T-helper 2 cell (primary cell): ENCODE measurements around the gene FMN1.
A peak's percentile ranks its signal among the peaks of the same experiment; 100 is the strongest.
"Not testable (repeated sequence)": the region's sequence is repeated elsewhere in the genome, so short reads cannot be mapped to it uniquely, and the experiment has no call there.

Experiments
- DNase-seq, 5 experiments: peaks; one replicate each; pipeline versions ENCODE4 v3.0.0 to v3.0.0-alpha.2; 2012 to 2022

The FMN1 gene

DNA sequence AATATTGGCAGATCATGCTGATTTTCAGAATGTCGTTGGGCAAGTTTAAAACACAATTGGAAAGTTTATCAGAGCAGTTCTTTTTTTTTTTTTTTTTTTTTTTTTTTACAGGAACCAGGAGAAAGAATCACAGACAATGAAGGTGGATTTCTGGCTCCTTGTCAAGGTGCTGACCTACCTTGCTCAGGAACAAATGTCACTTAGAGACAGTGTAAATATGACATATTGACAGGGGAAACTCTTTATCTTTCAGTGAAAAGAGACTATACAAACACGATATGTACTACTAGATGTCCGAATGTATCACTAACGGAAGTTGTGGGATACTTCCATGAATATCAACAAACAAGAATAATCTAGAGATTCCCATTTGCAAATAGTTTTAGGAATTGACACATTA is 237.3 kb downstream of the FMN1 start:
- no peak for DNase-seq

DNA sequence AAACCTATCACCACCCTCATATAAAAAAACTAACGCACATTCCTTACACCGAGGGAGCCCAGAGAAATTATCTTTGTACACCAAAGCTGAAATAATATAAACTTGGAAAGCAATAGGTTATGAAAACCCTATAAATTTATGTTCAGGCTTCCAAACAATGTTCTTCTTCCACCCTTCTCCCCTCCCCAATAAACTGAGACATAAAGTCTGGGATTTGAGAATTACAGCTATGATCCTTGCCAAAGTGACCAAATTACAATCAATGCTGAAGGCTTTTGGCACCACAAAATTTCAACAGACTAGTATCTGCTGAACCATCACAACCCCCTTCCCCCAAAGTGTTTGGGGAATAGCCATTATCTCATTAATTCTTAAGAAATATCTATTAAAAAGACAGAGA is 237.8 kb downstream of the FMN1 start:
- DNase-seq = no peak

DNA sequence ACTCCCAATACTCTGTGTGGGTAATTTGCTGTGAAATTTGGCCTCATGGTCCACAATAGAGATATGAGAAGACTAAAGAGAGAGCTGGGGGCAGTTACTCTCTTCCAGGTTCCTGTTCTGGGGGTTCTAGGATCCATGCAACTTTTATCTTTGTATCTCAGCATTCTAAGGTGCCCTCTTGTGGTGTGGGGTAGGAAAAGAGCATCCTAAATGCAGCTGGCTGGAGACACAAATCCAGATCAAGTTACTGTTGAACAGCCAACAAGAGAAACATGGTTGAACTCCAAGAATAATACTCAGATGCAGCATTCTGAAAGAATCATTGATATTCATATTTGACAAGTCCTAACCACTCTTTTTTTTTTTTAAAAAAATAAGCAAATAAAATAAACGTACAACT is 238.5 kb downstream of the FMN1 start:
- peak in 1 of 5 experiments; percentile 2 for DNase-seq

DNA sequence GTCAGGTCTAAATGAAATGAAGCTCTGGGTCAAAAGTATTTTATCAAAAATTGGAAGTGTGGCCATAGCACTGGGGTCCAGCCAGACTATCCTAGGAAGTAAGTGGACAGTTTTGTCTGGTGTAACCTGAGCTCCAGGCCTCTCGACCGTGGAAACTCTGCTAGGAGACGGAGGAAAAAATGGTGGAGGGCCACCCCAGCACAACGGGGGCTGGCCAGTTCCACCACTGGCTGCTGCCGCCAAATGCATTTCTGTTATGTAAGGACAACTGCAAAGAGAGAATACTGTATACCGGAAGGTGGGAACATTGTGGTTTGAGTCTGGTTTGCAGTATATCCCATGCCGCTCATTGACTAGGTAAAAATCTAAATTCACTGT is 241.0 kb downstream of the FMN1 start:
- no peak for DNase-seq

DNA sequence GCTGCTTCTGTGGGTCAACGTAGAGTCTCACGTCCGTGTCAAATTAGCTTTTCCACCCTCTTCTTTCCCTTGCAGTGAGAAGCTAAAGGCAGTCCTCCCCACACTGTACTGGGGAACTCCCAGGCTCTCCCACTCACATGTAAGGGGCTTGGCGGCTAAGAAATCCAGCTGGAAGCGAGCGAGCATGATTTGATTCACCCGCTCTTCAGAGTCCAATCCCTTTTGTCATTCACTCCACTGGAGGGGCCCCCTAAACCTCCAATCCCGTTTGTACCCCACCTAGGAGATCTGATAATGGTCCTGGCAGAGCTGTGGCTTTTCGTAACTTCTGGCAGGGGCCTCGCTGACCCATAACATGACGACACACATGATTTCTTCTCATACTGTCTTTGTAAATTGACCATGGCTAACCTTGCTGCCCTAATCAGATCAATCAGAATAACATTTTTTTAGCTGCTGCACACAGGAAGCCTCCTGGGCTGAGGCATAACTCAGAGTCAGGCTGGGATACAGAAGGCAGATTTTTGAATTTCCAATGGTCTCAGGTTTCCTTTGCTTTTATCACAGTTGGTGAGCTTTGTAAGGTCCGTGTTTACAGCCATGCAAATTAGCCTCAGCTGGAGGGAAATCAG is 241.5 kb downstream of the FMN1 start:
- no peak for DNase-seq

DNA sequence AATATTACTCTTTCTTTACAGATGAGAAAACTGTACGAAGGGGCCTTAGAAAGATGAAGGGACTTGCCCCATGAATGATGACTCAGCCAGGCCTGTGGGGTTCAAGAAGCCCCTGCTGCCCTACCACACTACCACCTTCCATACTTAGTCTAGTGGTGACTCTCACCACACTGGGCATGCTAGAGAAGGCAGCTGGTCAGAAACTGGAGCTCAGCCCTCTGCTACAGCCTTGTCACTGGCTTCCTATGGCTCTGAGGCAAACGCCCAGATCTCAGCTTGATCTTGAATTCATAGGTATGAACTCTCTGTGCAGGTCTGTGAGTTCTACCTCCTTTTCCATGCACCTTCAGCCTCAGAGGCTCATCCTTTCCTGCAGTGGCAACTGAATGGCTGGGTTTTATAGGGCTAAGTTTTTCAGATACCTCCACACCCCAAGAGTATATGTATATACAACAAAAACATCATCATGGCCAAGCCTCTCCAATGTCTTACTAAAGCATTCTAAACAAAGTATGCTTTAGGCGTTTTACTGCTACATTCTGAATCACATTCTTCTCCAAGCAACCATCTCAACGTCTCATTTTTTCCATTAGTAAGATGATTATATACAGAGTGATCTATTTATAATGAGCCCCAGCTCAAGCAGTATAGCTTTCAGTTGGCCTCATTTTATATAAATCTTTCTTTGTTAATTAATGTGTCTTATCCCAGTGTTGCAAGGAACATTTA is 242.6 kb downstream of the FMN1 start:
- no peak for DNase-seq

DNA sequence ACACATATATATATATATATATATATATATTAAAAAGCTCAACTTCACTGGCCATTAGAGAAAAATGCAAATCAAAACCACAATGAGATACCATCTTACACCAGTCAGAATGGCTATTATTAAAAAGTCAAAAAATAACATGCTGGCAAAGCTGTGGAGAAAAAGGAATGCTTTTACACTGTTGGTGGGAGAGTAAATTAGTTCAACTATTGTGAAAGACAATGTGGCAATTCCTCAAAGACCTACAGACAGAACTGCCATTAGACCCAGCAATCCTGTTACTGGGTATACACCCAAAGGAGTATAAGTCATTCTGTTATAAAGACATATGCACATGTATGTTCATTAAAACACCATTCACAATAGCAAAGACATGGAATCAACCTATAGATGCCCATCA is 244.5 kb downstream of the FMN1 start:
- not testable (repeated sequence) for DNase-seq

DNA sequence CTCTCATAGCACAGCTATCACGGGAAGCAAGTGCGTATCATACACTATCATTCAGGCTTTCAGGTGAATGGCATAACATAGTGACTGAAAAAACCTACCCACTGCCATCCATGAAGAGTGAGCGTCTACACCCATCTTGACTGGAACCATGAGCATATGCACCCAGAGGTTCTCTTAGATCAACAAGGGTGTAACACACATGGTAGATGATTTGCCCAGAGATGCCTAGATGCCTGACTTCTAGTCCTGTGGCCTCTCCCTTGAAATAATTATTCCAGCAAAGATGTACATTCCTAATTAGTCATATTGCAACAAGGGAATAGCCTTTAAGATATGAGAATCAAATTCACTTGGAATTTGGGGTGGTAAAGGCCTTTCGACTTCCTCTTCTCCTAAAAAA is 248.3 kb downstream of the FMN1 start:
- DNase-seq = no peak

DNA sequence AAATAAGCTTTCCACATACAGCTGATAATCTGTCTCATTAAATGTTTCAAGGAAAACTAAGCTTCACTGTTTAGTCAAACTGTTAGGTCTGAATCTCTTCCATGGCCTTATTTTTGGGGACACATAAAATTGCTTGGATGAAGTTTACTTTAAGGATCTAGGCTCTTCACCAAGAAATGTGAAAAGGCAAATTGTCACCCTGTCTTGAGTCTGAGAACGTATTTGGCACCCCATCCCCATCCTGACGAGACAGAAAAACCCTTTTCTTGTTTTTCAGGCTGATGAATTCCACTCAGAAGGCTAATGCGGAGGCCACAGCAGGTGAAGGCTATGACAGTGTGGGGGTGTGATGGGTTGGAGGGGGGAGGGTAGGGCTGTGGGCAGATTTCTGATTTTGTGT is 250.1 kb downstream of the FMN1 start:
- DNase-seq = no peak

DNA sequence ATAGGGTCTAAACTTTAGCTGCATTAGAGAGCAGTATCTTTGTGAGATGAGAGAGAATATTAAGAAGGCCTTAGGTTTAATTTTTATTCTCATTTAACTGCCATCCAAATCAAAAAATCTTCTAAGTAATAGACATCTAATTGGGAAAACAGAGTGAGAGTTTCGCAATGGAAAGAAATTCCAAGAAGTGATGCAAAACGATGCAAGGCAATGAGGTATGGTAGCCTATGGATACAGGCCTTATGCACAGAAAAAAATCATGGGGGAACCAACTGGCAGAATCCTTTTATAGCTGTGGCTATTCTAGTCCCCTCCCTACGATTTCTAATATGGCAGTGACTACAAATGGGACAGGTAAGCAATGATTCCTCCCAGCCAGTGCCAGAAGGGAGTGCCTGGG is 250.8 kb downstream of the FMN1 start:
- DNase-seq = no peak

DNA sequence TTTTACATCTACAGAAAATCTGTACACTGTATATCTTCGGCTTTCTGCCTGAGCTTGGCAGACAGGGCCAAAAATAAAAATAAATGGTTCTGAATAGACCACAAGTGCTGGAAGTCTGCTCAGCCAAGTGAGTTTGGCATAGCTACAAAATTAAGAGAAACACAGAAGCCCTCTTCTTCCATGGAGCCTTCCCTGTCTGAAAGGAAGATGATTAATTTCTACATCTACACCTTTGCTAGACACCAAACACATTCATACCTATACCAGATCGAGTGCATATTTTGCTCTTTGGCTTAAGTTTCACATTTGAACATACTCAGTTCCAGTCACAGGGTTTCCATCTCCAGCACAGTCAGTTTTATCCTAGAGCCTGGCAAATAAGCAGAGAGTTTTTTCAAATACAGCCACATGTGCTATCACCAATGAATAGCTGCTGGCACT is 252.1 kb downstream of the FMN1 start:
- DNase-seq = no peak

DNA sequence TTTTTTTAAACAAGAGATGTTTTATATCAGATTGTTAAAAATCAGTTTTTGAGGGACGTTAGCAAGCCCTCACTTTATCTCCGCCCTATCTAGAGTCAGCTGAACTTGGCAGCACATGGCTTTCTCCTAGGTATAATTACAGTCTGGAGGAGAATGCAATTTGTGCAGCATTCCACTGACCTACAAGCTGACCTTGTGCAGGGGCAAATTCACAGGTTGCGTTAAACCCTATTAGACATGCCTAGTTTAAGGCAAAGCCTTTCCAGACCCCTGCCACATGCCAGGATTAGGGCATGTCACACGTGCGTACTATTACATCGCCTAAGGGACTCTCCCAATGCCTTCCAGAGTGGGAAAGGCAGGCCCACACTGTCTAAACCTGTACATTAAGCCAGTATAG is 252.7 kb downstream of the FMN1 start:
- no peak for DNase-seq

DNA sequence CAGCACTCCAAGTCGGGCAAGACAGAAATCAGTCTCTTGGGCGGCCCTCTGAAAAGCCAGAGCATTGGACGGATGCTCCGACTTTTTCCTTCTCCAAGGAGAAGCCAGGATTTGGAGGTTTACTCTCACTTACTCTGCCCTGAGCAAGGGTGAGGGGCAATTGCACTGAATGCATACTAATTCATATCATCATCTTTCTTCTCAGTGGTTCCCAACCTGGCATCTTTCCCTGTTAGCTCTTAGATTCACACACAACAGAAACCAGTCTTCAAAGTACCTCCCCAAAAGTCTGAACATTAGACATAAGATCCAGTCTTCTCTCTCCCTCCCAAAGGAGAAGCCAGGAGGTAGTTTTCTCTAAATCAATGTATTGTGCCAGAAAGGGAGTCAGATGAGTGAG is 257.5 kb downstream of the FMN1 start:
- DNase-seq = no peak

DNA sequence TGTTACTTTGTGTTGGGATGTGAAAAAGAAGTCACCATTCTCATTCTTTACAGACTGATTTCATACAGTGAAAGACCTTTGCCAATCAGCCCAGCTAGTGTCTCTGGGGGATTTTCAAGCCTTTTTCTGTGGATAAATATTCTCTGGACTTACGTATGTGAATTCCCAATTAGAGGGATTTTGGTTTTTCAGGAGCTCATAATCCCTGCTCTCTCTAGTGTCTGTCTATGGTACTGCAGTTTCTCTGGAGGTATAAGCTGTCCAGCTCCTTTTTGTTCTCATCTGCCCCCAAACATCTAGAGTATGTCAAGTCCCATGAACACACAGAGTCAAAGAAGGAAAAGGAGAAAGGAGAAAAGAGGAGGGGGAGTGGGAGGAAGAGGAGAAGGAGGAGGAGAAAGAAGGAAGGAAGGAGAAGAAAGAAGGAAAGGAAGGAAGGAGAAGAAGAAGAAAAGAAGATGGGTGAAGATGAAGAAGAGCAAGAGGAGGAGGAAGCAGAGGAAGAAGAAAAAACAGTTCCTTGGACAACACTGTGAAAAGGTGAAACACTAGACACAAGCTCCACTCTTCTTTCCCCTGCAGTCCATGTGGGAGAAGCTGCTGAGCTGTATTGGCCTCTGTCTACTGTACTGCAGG is 258.1 kb downstream of the FMN1 start:
- DNase-seq = no peak

DNA sequence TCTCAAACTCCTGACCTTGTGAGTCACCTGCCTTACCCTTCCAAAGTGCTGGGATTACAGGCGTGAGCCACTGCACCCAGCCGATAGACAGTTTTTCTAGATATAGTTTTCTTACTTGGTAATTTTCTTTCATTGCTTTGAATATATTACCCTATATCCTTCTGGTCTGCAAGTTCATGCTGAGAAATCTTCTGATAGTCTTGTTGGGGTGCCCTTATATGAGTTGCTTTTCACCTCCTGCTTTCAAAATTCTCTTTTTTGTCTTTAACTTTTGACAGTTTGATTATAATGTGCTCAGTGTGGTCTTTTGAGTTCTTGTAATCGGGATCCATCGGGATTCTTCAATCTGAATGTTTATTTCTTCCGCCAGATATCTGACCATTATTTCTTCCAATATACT is 259.4 kb downstream of the FMN1 start:
- DNase-seq = no peak

DNA sequence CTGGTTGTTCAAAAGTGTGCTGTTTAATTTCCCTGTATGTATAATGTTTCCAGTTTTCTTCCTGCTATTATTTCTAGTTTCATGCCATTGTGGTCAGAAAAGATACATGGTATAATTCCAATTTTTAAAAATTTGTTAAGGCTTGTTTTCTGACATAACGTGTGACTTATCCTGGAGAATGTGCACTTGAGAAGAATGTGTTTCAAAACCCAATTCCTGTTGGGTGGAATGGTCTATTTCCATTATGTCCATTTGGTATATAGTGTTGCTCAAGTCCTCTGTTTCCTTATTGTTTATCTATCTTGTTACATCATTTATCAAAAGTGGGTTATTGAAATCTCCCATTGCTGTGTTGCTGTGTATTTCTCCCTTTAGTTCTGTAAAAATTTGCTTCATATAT is 261.3 kb downstream of the FMN1 start:
- no peak for DNase-seq

DNA sequence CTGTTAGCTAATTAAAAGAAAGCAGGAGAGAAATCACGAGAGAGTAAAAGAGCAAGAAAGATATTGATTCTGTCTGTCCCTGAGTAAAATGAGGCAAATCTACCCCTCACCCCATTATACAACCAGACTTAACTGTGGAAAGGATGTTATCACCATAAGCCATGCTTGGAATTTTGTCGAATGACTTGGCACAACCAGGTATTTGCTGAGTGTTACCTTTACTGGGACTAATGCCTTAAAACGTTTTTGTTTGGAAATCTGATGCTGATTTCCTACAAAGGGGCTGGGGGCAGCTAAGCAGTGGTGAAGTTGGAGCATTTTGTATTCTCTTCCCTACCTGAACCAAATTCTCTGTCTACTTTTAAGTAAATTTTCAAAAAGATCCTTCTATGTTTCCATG is 265.6 kb downstream of the FMN1 start:
- DNase-seq = no peak

DNA sequence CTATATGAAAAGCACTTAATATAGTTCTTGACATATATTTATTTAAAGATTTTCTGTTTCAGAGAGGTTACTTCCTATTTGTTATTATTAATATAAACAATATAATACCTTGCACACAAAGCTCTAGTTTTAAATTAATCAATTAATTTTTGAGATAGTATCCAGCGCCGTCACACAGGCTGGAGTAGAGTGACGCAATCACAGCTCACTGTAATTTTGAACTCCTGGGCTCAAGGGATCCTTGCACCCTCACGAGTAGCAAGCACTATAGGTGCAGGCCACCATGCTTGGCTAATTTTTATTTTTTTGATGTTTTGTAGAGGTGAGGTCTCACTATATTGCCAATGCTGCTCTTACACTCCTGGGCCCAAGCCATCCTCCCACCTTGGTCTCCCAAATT is 267.4 kb downstream of the FMN1 start:
- DNase-seq = no peak

DNA sequence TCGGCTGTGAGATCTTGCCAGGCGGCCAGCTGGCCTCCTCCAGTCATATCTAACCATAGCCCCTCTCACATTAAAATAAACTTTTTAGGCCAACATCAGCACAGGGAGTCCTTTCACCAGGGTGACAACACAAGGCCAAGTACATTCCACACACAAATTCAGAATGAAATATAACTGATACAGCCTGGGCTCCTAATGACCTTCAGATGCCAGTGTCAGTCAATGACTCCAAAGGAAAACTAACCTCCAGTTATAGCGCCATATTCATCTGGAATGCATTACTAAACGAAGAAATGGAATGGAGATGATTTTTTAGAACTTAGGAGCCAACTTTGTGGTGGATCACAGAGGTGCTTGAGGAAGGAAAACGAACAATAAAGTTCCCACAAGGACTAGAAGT is 271.3 kb downstream of the FMN1 start:
- no peak for DNase-seq

DNA sequence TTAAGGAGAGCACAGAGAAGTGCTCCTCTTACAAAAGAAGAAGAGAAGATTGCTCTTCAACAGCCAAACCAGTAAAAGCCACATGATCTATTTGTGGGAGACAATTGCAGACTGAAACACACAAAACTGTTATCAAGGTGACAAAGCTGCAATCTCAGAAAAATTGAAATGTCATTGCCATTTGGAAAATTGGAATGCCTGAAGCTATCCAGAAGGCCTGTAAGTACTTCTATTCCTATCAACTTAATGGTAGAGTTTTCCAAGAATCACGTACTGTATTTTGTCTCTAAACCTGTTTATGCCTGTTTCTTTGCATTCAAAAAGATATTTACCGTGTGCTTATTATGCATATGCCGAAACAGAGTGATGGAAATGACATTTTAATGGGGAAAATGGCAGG is 272.0 kb downstream of the FMN1 start:
- DNase-seq = no peak

DNA sequence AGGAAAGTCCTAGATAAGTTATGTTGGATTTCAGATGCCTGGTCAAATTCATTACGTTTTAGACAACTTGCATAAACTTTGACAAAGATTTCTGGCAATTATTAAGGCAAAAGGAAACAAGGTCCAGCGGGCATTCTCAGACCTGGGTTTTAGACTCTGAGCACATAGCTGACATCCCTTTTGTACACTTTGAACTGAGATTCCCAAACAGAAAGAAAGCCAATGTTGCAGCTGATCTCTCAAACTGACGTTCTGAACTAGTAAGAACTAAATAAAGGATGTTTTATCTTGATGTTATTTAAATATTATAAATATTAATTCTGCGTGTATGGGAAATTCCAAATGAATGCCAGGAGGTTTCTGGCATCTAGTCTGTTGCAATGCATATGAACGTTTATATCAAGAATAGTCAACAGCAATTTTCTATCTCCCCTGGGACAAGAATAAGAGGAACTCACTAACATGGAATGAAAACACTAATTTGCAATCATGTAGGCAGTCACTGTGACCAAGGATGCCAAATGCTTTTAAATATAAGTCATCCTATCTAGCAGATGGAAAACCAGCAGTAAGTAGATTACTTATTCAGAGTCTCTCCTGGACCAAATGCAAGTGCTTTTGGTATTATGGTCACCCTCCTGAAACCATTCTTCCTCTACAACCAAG is 274.6 kb downstream of the FMN1 start:
- DNase-seq = no peak

DNA sequence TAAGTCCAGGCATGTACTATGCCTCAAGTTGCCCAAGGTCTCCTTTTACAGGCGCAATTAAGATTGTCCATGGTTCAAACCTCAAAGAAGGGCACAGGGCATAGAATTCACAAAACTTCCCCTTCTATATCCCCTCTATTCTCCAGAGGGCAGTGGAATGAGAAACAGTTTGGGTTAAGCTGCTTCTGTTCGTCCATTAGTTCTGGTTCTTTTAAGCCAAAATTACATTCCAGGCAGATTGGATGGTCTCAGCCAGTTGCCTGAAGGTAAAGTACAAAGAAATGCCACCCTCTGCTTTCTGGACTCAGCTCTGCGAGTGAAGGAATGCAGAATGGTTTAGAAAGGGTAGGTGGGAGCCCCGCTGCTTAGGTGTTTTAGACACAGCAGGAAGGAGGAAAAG is 276.0 kb downstream of the FMN1 start:
- no peak for DNase-seq

DNA sequence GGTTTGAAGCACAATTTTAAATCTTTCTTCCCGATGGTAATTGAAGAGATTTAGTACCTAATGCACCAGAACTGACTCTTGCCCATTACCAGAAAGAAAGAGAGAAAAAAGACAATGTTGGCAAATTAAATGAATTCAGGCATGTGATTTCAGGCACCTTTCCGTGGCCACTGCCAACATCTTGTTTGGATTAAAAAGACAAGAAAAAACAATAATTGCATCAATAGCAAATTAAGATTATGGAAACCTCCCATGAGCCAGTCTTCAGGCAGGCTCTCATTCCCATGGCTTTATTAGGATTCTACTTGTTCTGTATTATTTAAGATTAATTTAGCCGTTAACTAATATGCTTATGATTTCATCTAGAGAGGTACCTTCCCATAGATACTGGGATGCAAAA is 283.7 kb downstream of the FMN1 start:
- DNase-seq = no peak

DNA sequence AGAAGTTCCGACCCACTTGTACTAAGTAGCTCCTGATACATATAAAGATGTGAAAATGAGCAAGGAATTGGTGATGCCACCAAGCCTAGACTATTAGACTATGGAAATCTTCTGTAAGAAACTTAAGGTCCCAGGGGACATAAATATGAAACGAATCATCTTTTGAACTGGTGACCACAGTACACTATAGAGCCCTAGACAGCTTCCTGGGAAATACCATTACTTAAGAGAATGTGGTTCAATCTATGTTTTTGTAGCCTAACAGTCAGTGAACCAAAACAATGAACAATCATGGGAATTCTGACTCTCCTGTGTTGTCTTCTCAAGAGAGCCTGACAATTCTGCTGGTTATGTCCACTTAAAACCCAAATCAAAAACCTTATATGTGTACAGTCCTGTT is 285.1 kb downstream of the FMN1 start:
- no peak for DNase-seq
